Spleen (tissue), 11 donors: ENCODE data around the gene RBFOX1. TPM values are rescaled to one million over a fixed set of nuclear protein-coding genes. Genes with fewer than 3 reads are reported as not detected.

ENCODE experiments used
- DNase-seq: peaks from one replicate; pipeline ENCODE4 v3.0.0-alpha.2; 2020
- H3K27ac ChIP-seq, 8 donors: fragments of 200-600 bp; sonication (generic) in 7 of 8; 1 replicate in 4 of 8; 2 replicates in 4 of 8; pipeline versions ENCODE4 v1.5.0 to v1.8.0; 2016 to 2021; ENCODE audit warnings: inconsistent platforms in 4 of 8, mild to moderate bottlenecking in 4 of 8, moderate library complexity in 1 of 8
- H3K27me3 ChIP-seq, 7 donors: fragments of 200-600 bp; sonication (generic) in 6 of 7; replicated peaks in 1 of 7; 1 replicate in 4 of 7; 2 replicates in 3 of 7; pipeline versions ENCODE4 v1.5.0 to v1.8.0; 2016 to 2021; ENCODE audit warnings: inconsistent platforms in 3 of 7, mild to moderate bottlenecking in 1 of 7
- H3K36me3 ChIP-seq, 6 donors: fragments of 200-600 bp; sonication (generic) in 5 of 6; 1 replicate in 4 of 6; 2 replicates in 2 of 6; pipeline versions ENCODE4 v1.5.0 to v1.8.0; 2016 to 2021; ENCODE audit warnings: inconsistent platforms in 2 of 6
- H3K4me1 ChIP-seq, 6 donors: fragments of 200-600 bp; sonication (generic) in 5 of 6; 1 replicate in 3 of 6; 2 replicates in 3 of 6; pipeline versions ENCODE4 v1.5.0 to v1.8.0; 2016 to 2021; ENCODE audit warnings: inconsistent platforms in 3 of 6
- H3K4me3 ChIP-seq, 8 donors: fragments of 200-600 bp; sonication (generic) in 7 of 8; 1 replicate in 4 of 8; 2 replicates in 4 of 8; pipeline versions ENCODE4 v1.5.0 to v1.8.0; 2016 to 2021; ENCODE audit warnings: inconsistent platforms in 4 of 8, mild to moderate bottlenecking in 4 of 8, moderate library complexity in 2 of 8
- H3K9me3 ChIP-seq, 8 donors: fragments of 200-600 bp; sonication (generic) in 7 of 8; 1 replicate in 4 of 8; 2 replicates in 4 of 8; pipeline versions ENCODE4 v1.5.0 to v1.8.0; 2016 to 2021; ENCODE audit warnings: inconsistent platforms in 4 of 8
- POLR2A ChIP-seq, 3 donors: fragments of 450-650 bp; IDR thresholded peaks; one replicate each; pipeline ENCODE4 v1.5.1; 2017; ENCODE audit warnings: antibody characterized with exemption in 3 of 3, mild to moderate bottlenecking in 1 of 3
- POLR2AphosphoS5 ChIP-seq, 3 donors: sonication (generic); formaldehyde crosslinking; IDR thresholded peaks; one replicate each; pipeline ENCODE4 v1.5.1; 2017; ENCODE audit warnings: antibody characterized with exemption in 3 of 3
- WGBS, 5 donors: extraction: QIAGEN DNeasy Blood & Tissue Kit in 3 of 5; methylation state at CpG; one replicate each; pipeline versions ENCODE4 v1.1.5 to v1.1.7; 2013 to 2018; 5-methylcytosine and 5-hydroxymethylcytosine counted together
- intact Hi-C: fragments of 100-400 bp; cut with DNase I; formaldehyde crosslinking; loops from one replicate; pipeline ENCODE4 v1.15.0; 2023; ENCODE audit warnings: low total_unique reads
- polyA plus RNA-seq, 3 donors: library from polyadenylated mRNA; stranded (reverse); fragments of 200-250 nt; gene quantifications; one replicate each; pipeline ENCODE4 v1.2.1, GENCODE V29; 2013
- total RNA-seq, 7 donors: library from RNA; depleted of rRNA in 3 of 7; stranded (reverse); fragments of >200 nt in 3 of 7; fragmentation: NEBNext Ultra II Directional in 4 of 7; extraction: Animal tissue kit (Norgen Biotek cat#: 25700) in 4 of 7; gene quantifications; one replicate each; pipeline versions ENCODE4 v1.1.0 to v1.2.1, GENCODE V29; 2016 to 2021
- TF ChIP-seq, protein P1 (sequence below), 11 experiments: fragments of 200-600 bp in 7 of 11; fragments of 450-650 bp in 4 of 11; sonication (generic) in 4 of 11; IDR thresholded peaks in 8 of 11; conservative IDR thresholded peaks in 3 of 11; 1 replicate in 7 of 11; 2 replicates in 4 of 11; pipeline versions ENCODE4 v1.4.0 to v1.8.0; 2016 to 2021; ENCODE audit warnings: antibody characterized with exemption in 11 of 11, inconsistent platforms in 4 of 11, mild to moderate bottlenecking in 1 of 11
- donor health status: healthy with polysubstance abuse.
- donor health status: DM: no; HTN: no; CAD: no; lungs with moderate emphysema.
- donor health status: DM: no; HTN: no; CAD: no.
- donor health status: Bipolar disorder and iron deficiency.
- donor health status: healthy.
- donor health status: DM: no; HTN: no; CAD: no.
- donor health status: DM: yes; HTN: yes; CAD: no.

The RBFOX1 gene
- total and polyA plus RNA-seq, 10 donors = 0.07 to 0.13 TPM; not detected in 8

DNA sequence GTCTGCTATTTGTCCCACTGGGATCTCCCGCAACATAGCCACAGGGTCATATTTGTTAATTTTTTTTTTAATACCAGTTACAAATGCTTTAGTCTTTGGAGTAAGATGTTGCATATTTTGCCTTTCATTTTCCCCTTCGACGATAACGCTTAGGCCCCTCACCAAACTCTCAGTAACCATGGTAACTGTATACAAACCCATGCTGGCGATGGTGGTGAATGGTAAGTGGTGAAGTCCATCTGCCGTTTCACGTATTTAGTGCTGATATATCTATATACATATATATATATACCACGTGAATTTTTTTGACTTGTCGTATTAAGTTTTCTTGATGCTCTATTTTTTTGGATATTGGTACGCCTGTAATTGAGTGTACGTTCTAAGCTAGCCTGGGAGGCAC lies 263.7 kb downstream of the RBFOX1 start:
- intact Hi-C loops = no loop called here
- DNase-seq = no peak
- Histone ChIP-seq H3K27me3 (no peaks in the 10 kb centered on the region), H3K4me3 (no peak overlapping the region), H3K36me3 (no peaks in the 10 kb centered on the region), H3K9me3 (peaks cover 0 to 9% (median 0%) of the 10 kb centered on the region in 8 donors), H3K27ac (no peak overlapping the region), H3K4me1 (no peaks in the 10 kb centered on the region)
- WGBS, 5 donors = 84 to 89% (median 88%) methylated on average over 11 of the region's 11 CpGs
- no peak for TF ChIP-seq POLR2A (IDR thresholded peaks at IDR 0.05)

DNA sequence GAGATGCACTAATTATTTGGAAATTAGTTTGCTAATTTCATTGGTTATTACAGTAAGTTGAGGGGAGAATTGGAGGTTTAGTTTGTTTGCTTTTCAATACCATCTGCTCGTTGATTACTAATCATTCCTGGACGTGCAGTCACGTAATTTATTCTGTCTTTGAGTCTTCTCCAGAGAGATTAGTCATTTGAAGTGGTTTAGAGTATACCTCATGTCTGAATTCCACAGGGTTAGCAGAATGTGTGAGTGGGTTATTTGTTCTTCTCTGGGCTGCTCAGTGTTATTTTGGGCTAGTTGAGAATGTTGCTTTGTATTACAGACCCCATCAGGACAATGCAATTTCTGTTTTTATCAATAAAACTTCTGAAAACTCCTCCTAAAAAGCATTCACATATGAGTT lies 265.0 kb downstream of the RBFOX1 start:
- intact Hi-C loops = no loop called here

DNA sequence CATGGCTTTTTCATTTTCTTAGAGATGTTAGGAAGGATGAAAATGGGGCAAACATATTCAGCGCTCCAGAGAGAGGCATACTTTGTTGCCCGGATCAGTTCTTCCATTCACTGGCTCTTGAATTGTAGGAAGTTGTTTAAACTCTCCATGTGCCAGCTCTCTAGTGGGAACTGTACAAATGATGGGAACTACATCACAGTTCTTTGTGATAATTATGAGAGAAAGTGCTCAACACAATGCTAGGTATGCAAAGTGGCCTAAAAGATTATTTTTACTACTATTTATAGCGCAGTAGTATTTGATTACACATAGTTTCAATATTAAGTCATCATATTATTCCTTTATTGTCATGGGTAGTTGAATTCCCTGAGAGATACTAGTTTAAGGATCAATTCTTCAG lies 268.5 kb downstream of the RBFOX1 start:
- Histone ChIP-seq H3K36me3 (no peaks in the 10 kb centered on the region), H3K4me3 (no peak overlapping the region), H3K27ac (no peak overlapping the region), H3K9me3 (peaks cover 0 to 3% (median 0%) of the 10 kb centered on the region in 8 donors), H3K4me1 (no peaks in the 10 kb centered on the region), H3K27me3 (no peaks in the 10 kb centered on the region)
- DNase-seq = no peak
- 46 to 78% (median 72%) methylated on average over 3 of the region's 3 CpGs for WGBS, 5 donors
- intact Hi-C loops = no loop called here
- TF ChIP-seq POLR2A (IDR thresholded peaks at IDR 0.05) (no peak), POLR2AphosphoS5 (IDR thresholded peaks at IDR 0.05) (no peak)
- TF ChIP-seq, protein P1, sequence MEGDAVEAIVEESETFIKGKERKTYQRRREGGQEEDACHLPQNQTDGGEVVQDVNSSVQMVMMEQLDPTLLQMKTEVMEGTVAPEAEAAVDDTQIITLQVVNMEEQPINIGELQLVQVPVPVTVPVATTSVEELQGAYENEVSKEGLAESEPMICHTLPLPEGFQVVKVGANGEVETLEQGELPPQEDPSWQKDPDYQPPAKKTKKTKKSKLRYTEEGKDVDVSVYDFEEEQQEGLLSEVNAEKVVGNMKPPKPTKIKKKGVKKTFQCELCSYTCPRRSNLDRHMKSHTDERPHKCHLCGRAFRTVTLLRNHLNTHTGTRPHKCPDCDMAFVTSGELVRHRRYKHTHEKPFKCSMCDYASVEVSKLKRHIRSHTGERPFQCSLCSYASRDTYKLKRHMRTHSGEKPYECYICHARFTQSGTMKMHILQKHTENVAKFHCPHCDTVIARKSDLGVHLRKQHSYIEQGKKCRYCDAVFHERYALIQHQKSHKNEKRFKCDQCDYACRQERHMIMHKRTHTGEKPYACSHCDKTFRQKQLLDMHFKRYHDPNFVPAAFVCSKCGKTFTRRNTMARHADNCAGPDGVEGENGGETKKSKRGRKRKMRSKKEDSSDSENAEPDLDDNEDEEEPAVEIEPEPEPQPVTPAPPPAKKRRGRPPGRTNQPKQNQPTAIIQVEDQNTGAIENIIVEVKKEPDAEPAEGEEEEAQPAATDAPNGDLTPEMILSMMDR (IDR thresholded peaks at IDR 0.05 in 8 of 11, conservative IDR thresholded peaks at IDR 0.05 in 3 of 11) = no peak

More for the DNA sequence above, 265.0 kb downstream of the RBFOX1 start:
- Histone ChIP-seq H3K27ac (no peak overlapping the region), H3K4me1 (no peaks in the 10 kb centered on the region), H3K36me3 (no peaks in the 10 kb centered on the region), H3K4me3 (no peak overlapping the region), H3K27me3 (no peaks in the 10 kb centered on the region), H3K9me3 (peaks cover 0 to 6% (median 0%) of the 10 kb centered on the region in 8 donors)
- DNase-seq = no peak
- WGBS, 5 donors = 49 to 70% (median 56%) methylated on average over 3 of the region's 3 CpGs
- no peak for TF ChIP-seq POLR2AphosphoS5 (IDR thresholded peaks at IDR 0.05)
- TF ChIP-seq, protein P1 (IDR thresholded peaks at IDR 0.05 in 8 of 11, conservative IDR thresholded peaks at IDR 0.05 in 3 of 11) = no peak
- TF ChIP-seq POLR2A (IDR thresholded peaks at IDR 0.05) = no peak

DNA sequence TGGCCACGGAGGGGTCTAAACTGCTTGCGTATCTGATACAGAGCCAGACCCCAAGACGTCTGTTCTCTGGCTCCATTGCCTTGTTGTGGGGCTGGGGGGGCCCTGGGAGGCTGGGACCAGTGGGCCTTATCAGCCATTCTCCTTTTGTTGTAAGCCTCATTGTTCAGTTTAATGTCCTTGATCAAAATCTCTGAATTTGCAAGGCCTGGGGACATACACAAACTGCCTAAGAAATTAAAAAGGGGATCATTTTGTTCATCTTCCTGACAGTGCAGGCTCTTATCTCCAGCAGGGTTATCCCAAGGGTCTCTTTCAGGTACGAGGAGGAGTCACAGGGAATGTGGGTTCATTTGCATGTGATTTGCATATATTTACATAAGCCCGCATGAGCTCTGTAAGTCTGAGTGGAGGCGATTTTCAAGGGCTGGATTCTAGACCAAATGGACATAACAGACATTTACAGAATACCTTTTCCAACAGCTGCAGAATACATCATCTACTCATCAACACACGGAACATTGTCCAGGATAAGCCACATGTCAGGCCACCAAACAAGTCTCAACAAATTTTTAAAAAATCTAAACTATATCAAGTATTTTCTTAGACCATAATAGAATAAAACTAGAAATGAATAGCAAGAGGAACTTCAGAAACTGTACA lies 269.8 kb downstream of the RBFOX1 start:
- intact Hi-C loops = no loop called here
- Histone ChIP-seq H3K4me3 (no peak overlapping the region), H3K27ac (no peak overlapping the region), H3K9me3 (peaks cover 0 to 3% (median 0%) of the 10 kb centered on the region in 8 donors), H3K4me1 (no peaks in the 10 kb centered on the region), H3K27me3 (no peaks in the 10 kb centered on the region), H3K36me3 (no peaks in the 10 kb centered on the region)
- TF ChIP-seq POLR2A (IDR thresholded peaks at IDR 0.05) (no peak), POLR2AphosphoS5 (IDR thresholded peaks at IDR 0.05) (no peak)
- TF ChIP-seq, protein P1 (IDR thresholded peaks at IDR 0.05 in 8 of 11, conservative IDR thresholded peaks at IDR 0.05 in 3 of 11) = no peak
- DNase-seq = no peak
- 55 to 65% (median 58%) methylated on average over 7 of the region's 7 CpGs for WGBS, 5 donors
